IMR-90 (cell line): ENCODE measurements around the gene POLR2I. TPM values are rescaled to one million over a fixed set of nuclear protein-coding genes. Genes with fewer than 3 reads are reported as not detected.

Experiments
- ATAC-seq: fragments of 200-7000 bp; cut with Tn5 transposase; 2 replicates; pipeline ENCODE4 v1.9.1; 2020; ENCODE audit warnings: low read depth, mild to moderate bottlenecking, moderate library complexity
- BruUV-seq: library from RNA; stranded (reverse); fragments of 400-500 nt; replicated peaks from 2 replicates; lab custom pipeline; 2021; lab: Mats Ljungman, UMichigan
- CTCF ChIA-PET: fragments of 300-600 bp; formaldehyde crosslinking; extraction: SDS; loops from one replicate; lab custom pipeline; 2021; ENCODE audit warnings: antibody characterized with exemption; lab: Yijun Ruan, JAX
- POLR2A ChIA-PET: fragments of 300-600 bp; sonication (Branson Sonifier 250); formaldehyde crosslinking; loops from one replicate; lab custom pipeline; 2022; ENCODE audit warnings: antibody characterized with exemption; ENCODE audit not compliant: unreplicated experiment; lab: Charles Lee
- DNase-seq: peaks from one replicate; pipeline ENCODE4 v3.0.0; 2013
- H2AFZ ChIP-seq: replicated peaks from 2 replicates; pipeline ENCODE3; 2013; ENCODE audit warnings: low read length, mild to moderate bottlenecking; ENCODE audit not compliant: poor library complexity
- H2AK5ac ChIP-seq: 2 replicates; pipeline ENCODE4 v1.6.1; 2013; ENCODE audit warnings: low read depth, low read length, inconsistent platforms
- H2AK9ac ChIP-seq: replicated peaks from 2 replicates; pipeline ENCODE3; 2013; ENCODE audit warnings: mild to moderate bottlenecking, low read depth, low read length, moderate library complexity; ENCODE audit not compliant: poor library complexity
- H2BK120ac ChIP-seq: 2 replicates; pipeline ENCODE4 v1.6.1; 2013; ENCODE audit warnings: low read depth, low read length, inconsistent platforms
- H2BK15ac ChIP-seq: 3 replicates; pipeline ENCODE4 v1.6.1; 2013; ENCODE audit warnings: low read depth, low read length, inconsistent platforms
- H2BK20ac ChIP-seq: 2 replicates; pipeline ENCODE4 v1.6.1; 2013; ENCODE audit warnings: low read depth, mild to moderate bottlenecking, inconsistent platforms, low read length, moderate library complexity
- H2BK5ac ChIP-seq: 2 replicates; pipeline ENCODE4 v1.6.1; 2013; ENCODE audit warnings: mild to moderate bottlenecking, low read depth, low read length, inconsistent platforms; ENCODE audit not compliant: poor library complexity, severe bottlenecking
- H3K14ac ChIP-seq: replicated peaks from 2 replicates; pipeline ENCODE4 v1.6.1; 2013; ENCODE audit warnings: low read depth, low read length, inconsistent platforms
- H3K18ac ChIP-seq: 2 replicates; pipeline ENCODE4 v1.6.1; 2013; ENCODE audit warnings: low read depth, low read length, control low read depth
- H3K23ac ChIP-seq: 2 replicates; pipeline ENCODE4 v1.6.1; 2013; ENCODE audit warnings: low read depth, low read length, inconsistent platforms
- H3K27ac ChIP-seq: 2 replicates; pipeline ENCODE4 v1.5.1; 2013; ENCODE audit warnings: mild to moderate bottlenecking, control low read depth, low read length; ENCODE audit not compliant: insufficient read depth
- H3K27me3 ChIP-seq: 2 replicates; pipeline ENCODE4 v1.6.1; 2013; ENCODE audit warnings: low read length; ENCODE audit not compliant: control insufficient read depth, insufficient read depth
- H3K36me3 ChIP-seq: 2 replicates; pipeline ENCODE4 v1.6.1; 2013; ENCODE audit warnings: low read length, mixed read lengths; ENCODE audit not compliant: control insufficient read depth, insufficient read depth
- H3K4ac ChIP-seq: 2 replicates; pipeline ENCODE4 v1.6.1; 2013; ENCODE audit warnings: low read depth, low read length, inconsistent platforms
- H3K4me1 ChIP-seq: 2 replicates; pipeline ENCODE4 v1.6.1; 2013; ENCODE audit warnings: low read length, mixed read lengths; ENCODE audit not compliant: control insufficient read depth, insufficient read depth
- H3K4me2 ChIP-seq: 2 replicates; pipeline ENCODE4 v1.6.1; 2013; ENCODE audit warnings: low read depth, mild to moderate bottlenecking, control low read depth, low read length, moderate library complexity
- H3K4me3 ChIP-seq: 2 replicates; pipeline ENCODE4 v1.5.1; 2013; ENCODE audit warnings: low read depth, mild to moderate bottlenecking, control low read depth, low read length, moderate library complexity; ENCODE audit not compliant: insufficient read depth
- H3K56ac ChIP-seq: 2 replicates; pipeline ENCODE4 v1.6.1; 2013; ENCODE audit warnings: low read length, inconsistent platforms; ENCODE audit not compliant: insufficient read depth; ENCODE audit errors: extremely low read depth
- H3K79me1 ChIP-seq, 2 experiments: 2 replicates each; pipeline ENCODE4 v1.6.1; 2013; ENCODE audit warnings: low read length in 2 of 2, inconsistent platforms in 1 of 2, low read depth in 1 of 2
- H3K9ac ChIP-seq: 2 replicates; pipeline ENCODE4 v1.6.1; 2013; ENCODE audit warnings: low read depth, low read length, control low read depth
- H3K9me1 ChIP-seq: 2 replicates; pipeline ENCODE4 v1.6.1; 2013; ENCODE audit warnings: low read length, inconsistent platforms; ENCODE audit not compliant: insufficient read depth
- H3K9me3 ChIP-seq: 2 replicates; pipeline ENCODE4 v1.6.1; 2013; ENCODE audit warnings: low read length; ENCODE audit not compliant: control insufficient read depth, insufficient read depth
- H4K20me1 ChIP-seq: 2 replicates; pipeline ENCODE4 v1.6.1; 2013; ENCODE audit warnings: low read length, inconsistent platforms; ENCODE audit not compliant: insufficient read depth
- H4K5ac ChIP-seq: 2 replicates; pipeline ENCODE4 v1.6.1; 2013; ENCODE audit warnings: mild to moderate bottlenecking, low read depth, low read length, control low read depth
- H4K8ac ChIP-seq, 2 experiments: 2 replicates each; pipeline ENCODE4 v1.6.1; 2013; ENCODE audit warnings: low read depth in 2 of 2, low read length in 2 of 2, control low read depth in 1 of 2, inconsistent platforms in 1 of 2
- H4K91ac ChIP-seq: 2 replicates; pipeline ENCODE4 v1.6.1; 2013; ENCODE audit warnings: low read depth, low read length, inconsistent platforms; ENCODE audit not compliant: insufficient read depth
- BHLHE40 ChIP-seq: fragments of 150-350 bp; IDR thresholded peaks from 2 replicates; pipeline ENCODE4 v1.6.1; 2016; ENCODE audit warnings: mild to moderate bottlenecking, low read depth, low read length
- CEBPB ChIP-seq: IDR thresholded peaks from 2 replicates; pipeline ENCODE4 v1.6.1; 2012; ENCODE audit warnings: low read depth, low read length, improper control_type of control experiment
- CHD1 ChIP-seq: IDR thresholded peaks from 2 replicates; pipeline ENCODE4 v1.6.1; 2012; ENCODE audit warnings: low read depth, low read length, improper control_type of control experiment
- FOS ChIP-seq: fragments of 150-350 bp; IDR thresholded peaks from 2 replicates; pipeline ENCODE4 v1.6.1; 2016; ENCODE audit warnings: low read depth, low read length
- MAFK ChIP-seq: IDR thresholded peaks from 2 replicates; pipeline ENCODE4 v1.6.1; 2012; ENCODE audit warnings: low read depth, low read length, improper control_type of control experiment
- MXI1 ChIP-seq: IDR thresholded peaks from 2 replicates; pipeline ENCODE4 v1.6.1; 2012; ENCODE audit warnings: low read depth, mild to moderate bottlenecking, low read length, moderate library complexity, borderline replicate concordance
- POLR2A ChIP-seq: IDR thresholded peaks from 2 replicates; pipeline ENCODE4 v1.6.1; 2012; ENCODE audit warnings: mild to moderate bottlenecking, low read depth, low read length
- RAD21 ChIP-seq: IDR thresholded peaks from 2 replicates; pipeline ENCODE4 v1.6.1; 2012; ENCODE audit warnings: low read length, improper control_type of control experiment
- RCOR1 ChIP-seq: IDR thresholded peaks from 2 replicates; pipeline ENCODE4 v1.6.1; 2012; ENCODE audit warnings: mild to moderate bottlenecking, low read length, improper control_type of control experiment; ENCODE audit not compliant: insufficient replicate concordance
- RFX5 ChIP-seq: IDR thresholded peaks from 2 replicates; pipeline ENCODE4 v1.8.0; 2012; ENCODE audit warnings: low read depth, mild to moderate bottlenecking, low read length, moderate library complexity
- SMC3 ChIP-seq: fragments of 150-350 bp; IDR thresholded peaks from 2 replicates; pipeline ENCODE4 v1.6.1; 2016; ENCODE audit warnings: low read depth, mild to moderate bottlenecking, antibody characterized with exemption, low read length, moderate library complexity
- USF2 ChIP-seq: fragments of 150-350 bp; IDR thresholded peaks from 2 replicates; pipeline ENCODE4 v1.6.1; 2017; ENCODE audit warnings: mild to moderate bottlenecking, antibody characterized with exemption, low read length, low read depth
- WGBS, 2 experiments: methylation state at CpG; one replicate each; pipeline versions ENCODE4 v1.1.5 to v1.1.7; 2013; ENCODE audit warnings: missing lambda C conversion rate in 2 of 2; ENCODE audit not compliant: insufficient read length in 1 of 2; ENCODE audit errors: extremely low coverage in 2 of 2; 5-methylcytosine and 5-hydroxymethylcytosine counted together
- dilution Hi-C: fragments of 300-500 bp; cut with HindIII; formaldehyde crosslinking; loops from one replicate; pipeline ENCODE4 v1.14.3; 2018; ENCODE audit warnings: low sequenced_read_pairs; ENCODE audit not compliant: unreplicated experiment
- in situ Hi-C: fragments of 300-500 bp; cut with MboI; formaldehyde crosslinking; loops from 3 replicates; pipeline ENCODE4 v1.14.3; 2019; ENCODE audit warnings: low sequenced_read_pairs, inconsistent platforms, mixed read lengths
- intact Hi-C: fragments of 100-400 bp; cut with micrococcal nuclease; formaldehyde crosslinking; loops from 2 replicates; pipeline ENCODE4 v1.10.0; 2022
- polyA plus RNA-seq, 3 experiments: library from polyadenylated mRNA; depleted of rRNA; stranded (reverse); fragments of >200 nt; gene quantifications; 2 replicates each; pipeline ENCODE4 v1.2.3, GENCODE V29; 2012; ENCODE audit warnings: low replicate concordance in 1 of 3
- total RNA-seq: library from RNA; depleted of rRNA; stranded (reverse); fragments of >200 nt; gene quantifications from 2 replicates; pipeline ENCODE4 v1.2.3, GENCODE V29; 2012
- TF ChIP-seq, protein P1 (sequence below): fragments of 150-350 bp; IDR thresholded peaks from 2 replicates; pipeline ENCODE4 v1.6.1; 2016; ENCODE audit warnings: low read depth, mild to moderate bottlenecking, low read length, moderate library complexity, borderline replicate concordance

POLR2I gene
- total and polyA plus RNA-seq, 2 of the 4 experiments (the other 2 are of a cell fraction) = 35.8 to 59.7 TPM

DNA sequence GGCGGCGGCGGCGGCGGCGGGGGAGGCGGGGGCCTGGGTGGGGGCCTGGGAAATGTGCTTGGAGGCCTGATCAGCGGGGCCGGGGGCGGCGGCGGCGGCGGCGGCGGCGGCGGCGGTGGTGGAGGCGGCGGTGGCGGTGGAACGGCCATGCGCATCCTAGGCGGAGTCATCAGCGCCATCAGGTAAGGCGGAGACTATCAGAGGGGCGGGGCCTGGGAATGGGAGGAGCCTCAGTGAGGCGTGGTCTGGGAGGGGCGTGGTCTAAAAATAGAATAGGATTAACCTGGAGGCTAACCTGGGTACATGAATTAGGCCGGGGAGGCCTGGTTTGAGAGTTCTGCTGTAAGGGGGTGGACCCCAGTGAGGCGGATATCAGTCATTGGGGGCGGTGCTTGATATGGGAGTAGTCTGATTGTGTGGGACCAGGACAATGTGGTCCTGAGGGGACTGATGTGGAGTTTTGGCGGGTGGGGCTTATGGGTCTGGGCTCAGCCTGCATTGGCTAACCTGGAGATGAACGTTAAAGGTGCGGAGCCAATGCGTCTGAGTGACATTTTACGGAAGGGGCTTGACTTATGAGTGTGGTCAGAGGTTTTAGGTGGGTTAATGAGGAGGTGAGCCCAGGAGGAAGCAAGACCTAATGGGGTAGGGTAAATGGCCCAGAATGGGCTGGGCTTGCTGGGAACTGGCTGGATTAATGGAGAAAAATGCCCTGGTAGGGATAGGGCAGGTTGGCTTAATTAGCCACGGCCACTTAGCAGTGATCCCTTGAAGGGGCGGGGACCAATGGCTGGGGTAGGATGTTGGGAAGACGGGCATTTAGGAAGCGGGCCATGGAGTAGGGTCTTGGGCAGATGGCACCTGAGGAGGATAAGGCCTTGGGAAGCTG is 26.6 kb upstream of the POLR2I start:
- Histone ChIP-seq H3K27me3 (no peaks in the 10 kb centered on the region), H4K91ac (no peak overlapping the region), H2AFZ (peak overlapping the region; percentile 40), H3K4me3 (peak overlapping the region; percentile 96), H3K9me3 (no peaks in the 10 kb centered on the region), H2AK9ac (peak overlapping the region; percentile 91), H3K14ac (0 out of 2 replicates have a peak overlapping the region, but pooled peaks have one; percentile 19), H3K27ac (no peak overlapping the region; the same call in 1 of the 2 replicates), H2BK20ac (no peak overlapping the region), H2AK5ac (peak overlapping the region; percentile 70), H3K4ac (peak overlapping the region; percentile 99; the same call in 1 of the 2 replicates), H2BK5ac (peak overlapping the region; percentile 92), H4K5ac (no peak overlapping the region), H3K79me1 (peaks cover 40 to 54% of the 10 kb centered on the region in 2 experiments), H3K9ac (0 out of 2 replicates have a peak overlapping the region, but pooled peaks have one; percentile 99), H3K9me1 (peaks cover 13% of the 10 kb centered on the region), H3K23ac (no peak overlapping the region), H3K18ac (no peak overlapping the region), H4K20me1 (peaks cover 35% of the 10 kb centered on the region), H3K4me1 (peaks cover 10% of the 10 kb centered on the region), H3K36me3 (peaks cover 33% of the 10 kb centered on the region), H4K8ac (peak overlapping the region in 1 of 2 experiments; percentile 93; a peak in 2 of 4 replicates), H2BK120ac (no peak overlapping the region), H2BK15ac (no peak overlapping the region), H3K4me2 (peak overlapping the region; percentile 71), H3K56ac (no peak overlapping the region)
- BruUV-seq = no TSS peak
- ChIA-PET POLR2A (no interaction called here), CTCF (interaction anchor here (1.4 kb wide), 1 partner anchor 12 kb away, joined by 3 read pairs; no protein-coding TSS in a partner anchor)
- DNase-seq = peak; percentile 76
- TF ChIP-seq POLR2A (no peak), USF2 (no peak), RAD21 (no peak), RFX5 (no peak), CHD1 (no peak), RCOR1 (no peak), MXI1 (no peak; the same call in 1 of the 2 replicates), CEBPB (no peak), SMC3 (no peak), MAFK (no peak), BHLHE40 (no peak), FOS (no peak)
- TF ChIP-seq, protein P1, sequence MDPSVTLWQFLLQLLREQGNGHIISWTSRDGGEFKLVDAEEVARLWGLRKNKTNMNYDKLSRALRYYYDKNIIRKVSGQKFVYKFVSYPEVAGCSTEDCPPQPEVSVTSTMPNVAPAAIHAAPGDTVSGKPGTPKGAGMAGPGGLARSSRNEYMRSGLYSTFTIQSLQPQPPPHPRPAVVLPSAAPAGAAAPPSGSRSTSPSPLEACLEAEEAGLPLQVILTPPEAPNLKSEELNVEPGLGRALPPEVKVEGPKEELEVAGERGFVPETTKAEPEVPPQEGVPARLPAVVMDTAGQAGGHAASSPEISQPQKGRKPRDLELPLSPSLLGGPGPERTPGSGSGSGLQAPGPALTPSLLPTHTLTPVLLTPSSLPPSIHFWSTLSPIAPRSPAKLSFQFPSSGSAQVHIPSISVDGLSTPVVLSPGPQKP = no peak
- peak; percentile 82 for ATAC-seq
- intact Hi-C loops (loop anchor here (2.0 kb wide), 1 partner anchor 26 kb away; the partner anchor contains the start of genes POLR2I and TBCB), in situ Hi-C loops (no loop called here), dilution Hi-C loops (no loop called here)
- WGBS, 2 experiments = 55% methylated on average over 10 of the region's 42 CpGs; no CpG with 5 or more reads in 1 of the 2 experiments
